Measurements from ENCODE around the gene B2M.

B2M gene

GRCh38 chr15:44727485-44728231, 16.3 kb downstream of the B2M start:
- TF ChIP-seq SIN3A (IDR thresholded peaks at IDR 0.05; ENCODE audit: borderline replicate concordance, insufficient read depth, low read length) (no peak), FOXP2 (optimal IDR thresholded peaks at IDR 0.05; ENCODE audit: borderline replicate concordance, extremely low read depth, extremely low read length, insufficient read depth) (no peak), POLR2AphosphoS5 (IDR thresholded peaks at IDR 0.05; ENCODE audit: low read depth, low read length) (no peak), REST (IDR thresholded peaks at IDR 0.05; ENCODE audit: insufficient read depth in 1 of 2, low read depth in 2 of 2, low read length in 2 of 2) (no peak), TAF1 (IDR thresholded peaks at IDR 0.05; ENCODE audit: borderline replicate concordance, insufficient read depth, low read length) (no peak)

- TF ChIP-seq REST (IDR thresholded peaks at IDR 0.05; ENCODE audit: insufficient read depth in 1 of 2, low read depth in 2 of 2, low read length in 2 of 2) (peak in 1 of 2 experiments; percentile 16; a peak in 1 of 4 replicates), TAF1 (IDR thresholded peaks at IDR 0.05; ENCODE audit: borderline replicate concordance, insufficient read depth, low read length) (no peak), SIN3A (IDR thresholded peaks at IDR 0.05; ENCODE audit: borderline replicate concordance, insufficient read depth, low read length) (peak; percentile 82; the same call in 1 of the 2 replicates), POLR2AphosphoS5 (IDR thresholded peaks at IDR 0.05; ENCODE audit: low read depth, low read length) (peak; percentile 77), FOXP2 (optimal IDR thresholded peaks at IDR 0.05; ENCODE audit: borderline replicate concordance, extremely low read depth, extremely low read length, insufficient read depth) (no peak)
Measured at GRCh38 chr15:44728576-44729407, 17.5 kb downstream of the B2M start.

DNA sequence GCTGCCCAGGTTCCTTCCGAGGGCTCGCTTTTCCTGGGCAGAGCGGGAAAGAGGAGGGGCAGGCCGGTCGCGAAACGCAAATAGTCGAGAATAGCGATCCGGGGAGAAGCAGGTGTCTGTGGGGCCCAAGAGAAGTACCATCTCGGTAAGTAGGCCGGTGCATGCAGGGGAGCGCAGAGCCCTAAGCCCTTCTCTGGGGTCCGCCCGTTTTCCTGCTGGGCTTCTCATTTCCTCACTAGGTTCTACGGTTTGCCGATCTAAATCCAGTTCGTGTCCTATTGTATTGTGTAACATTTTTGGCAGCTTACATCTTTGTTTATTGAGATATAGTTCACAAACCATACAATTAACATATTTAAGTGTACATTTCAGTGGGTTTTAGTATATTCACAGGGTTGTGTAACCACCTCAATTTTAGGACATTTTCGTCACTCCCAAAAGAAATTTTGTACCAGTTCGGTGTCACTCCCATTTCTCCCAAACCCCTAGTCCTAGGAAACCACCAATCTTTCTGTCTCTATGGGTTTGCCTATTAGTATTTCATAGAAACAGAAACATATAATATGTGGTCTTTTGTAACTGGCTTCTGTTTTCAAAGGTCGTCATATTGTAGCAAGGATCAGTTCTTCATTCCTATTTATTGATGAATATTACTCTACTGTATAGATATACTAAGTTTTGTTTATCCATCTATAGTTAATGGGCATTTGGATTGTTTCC, 18.3 kb downstream of the B2M start:
- no peak for TF ChIP-seq REST (IDR thresholded peaks at IDR 0.05; ENCODE audit: insufficient read depth in 1 of 2, low read depth in 2 of 2, low read length in 2 of 2)
- TF ChIP-seq SIN3A (IDR thresholded peaks at IDR 0.05; ENCODE audit: borderline replicate concordance, insufficient read depth, low read length) = no peak
- no peak for TF ChIP-seq POLR2AphosphoS5 (IDR thresholded peaks at IDR 0.05; ENCODE audit: low read depth, low read length)
- TF ChIP-seq FOXP2 (optimal IDR thresholded peaks at IDR 0.05; ENCODE audit: borderline replicate concordance, extremely low read depth, extremely low read length, insufficient read depth) = no peak
- TF ChIP-seq TAF1 (IDR thresholded peaks at IDR 0.05; ENCODE audit: borderline replicate concordance, insufficient read depth, low read length) = no peak

DNA sequence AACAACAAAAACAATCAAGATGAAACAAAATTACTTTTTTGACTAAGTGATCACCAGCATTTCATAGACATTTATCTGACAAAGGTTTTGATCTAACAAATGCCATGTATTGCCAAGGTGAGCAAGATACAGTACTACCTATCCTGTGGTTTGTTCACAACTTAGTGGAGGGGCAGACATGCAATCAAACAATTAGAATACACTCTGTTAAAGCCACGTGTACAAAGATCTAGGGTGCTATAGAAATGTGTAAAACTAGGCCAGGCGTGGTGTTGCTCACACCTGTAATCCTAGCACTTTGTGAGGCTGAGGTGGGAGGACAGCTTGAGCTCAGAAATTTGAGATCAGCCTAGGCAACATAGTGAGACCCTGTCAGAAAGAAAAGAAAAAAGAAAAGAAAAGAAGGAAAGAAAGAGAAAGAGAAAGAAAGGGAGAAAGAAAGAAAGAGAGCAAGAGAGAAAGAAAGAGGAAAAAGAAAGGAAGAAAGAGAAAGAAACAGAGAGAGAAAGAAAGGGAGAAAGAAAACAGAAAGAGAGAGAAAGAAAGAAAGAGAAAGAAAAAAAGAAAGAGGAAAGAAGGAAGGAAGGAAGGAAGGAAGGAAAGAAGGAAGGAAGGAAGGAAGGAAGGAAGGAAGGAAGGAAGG, 23.6 kb downstream of the B2M start:
- TF ChIP-seq FOXP2 (optimal IDR thresholded peaks at IDR 0.05; ENCODE audit: borderline replicate concordance, extremely low read depth, extremely low read length, insufficient read depth) = no peak
- no peak for TF ChIP-seq REST (IDR thresholded peaks at IDR 0.05; ENCODE audit: insufficient read depth in 1 of 2, low read depth in 2 of 2, low read length in 2 of 2)
- no peak for TF ChIP-seq TAF1 (IDR thresholded peaks at IDR 0.05; ENCODE audit: borderline replicate concordance, insufficient read depth, low read length)
